Endodermal cell (in vitro differentiated cells): ENCODE measurements around the gene DDX41. TPM values are rescaled to one million over a fixed set of nuclear protein-coding genes. Genes with fewer than 3 reads are reported as not detected.
A peak's percentile ranks its signal among the peaks of the same experiment; 100 is the strongest.

ENCODE experiments used
- DNase-seq: peaks from one replicate; pipeline ENCODE4 v3.0.0-alpha.2; 2017
- H3K27ac ChIP-seq: 2 replicates; pipeline ENCODE4 v1.5.1; 2013; ENCODE audit warnings: mild to moderate bottlenecking, low read depth, low read length, moderate library complexity
- H3K27me3 ChIP-seq: 2 replicates; pipeline ENCODE4 v1.6.1; 2013; ENCODE audit warnings: mild to moderate bottlenecking, low read length, moderate library complexity; ENCODE audit not compliant: insufficient read depth, control insufficient read depth, poor library complexity, severe bottlenecking
- H3K36me3 ChIP-seq: 2 replicates; pipeline ENCODE4 v1.7.0; 2013; ENCODE audit warnings: mild to moderate bottlenecking, low read length, moderate library complexity; ENCODE audit not compliant: control insufficient read depth, insufficient read depth
- H3K4me1 ChIP-seq: one replicate; pipeline ENCODE4 v1.7.0; 2013; ENCODE audit warnings: low read length; ENCODE audit not compliant: control insufficient read depth, insufficient read depth
- H3K4me3 ChIP-seq: 2 replicates; pipeline ENCODE4 v1.5.1; 2013; ENCODE audit warnings: mild to moderate bottlenecking, low read length, moderate library complexity
- H3K9ac ChIP-seq: 2 replicates; pipeline ENCODE4 v1.6.1; 2013; ENCODE audit warnings: mild to moderate bottlenecking, low read length, moderate library complexity; ENCODE audit not compliant: poor library complexity, severe bottlenecking; ENCODE audit errors: extremely low read depth
- H3K9me3 ChIP-seq: 2 replicates; pipeline ENCODE4 v1.6.1; 2013; ENCODE audit warnings: mild to moderate bottlenecking, low read length, moderate library complexity; ENCODE audit not compliant: control insufficient read depth
- H3K27ac Mint-ChIP-seq: 2 replicates; pipeline ENCODE4 v1.8.0; 2020; ENCODE audit warnings: mixed read lengths
- H3K27me3 Mint-ChIP-seq: 2 replicates; pipeline ENCODE4 v1.8.0; 2021; ENCODE audit warnings: mild to moderate bottlenecking, mixed read lengths; ENCODE audit not compliant: insufficient read depth
- H3K36me3 Mint-ChIP-seq: 2 replicates; pipeline ENCODE4 v1.8.0; 2020; ENCODE audit warnings: low read depth, mixed read lengths
- H3K4me1 Mint-ChIP-seq: 2 replicates; pipeline ENCODE4 v1.8.0; 2020; ENCODE audit warnings: mixed read lengths
- H3K4me3 Mint-ChIP-seq: 2 replicates; pipeline ENCODE4 v1.8.0; 2020; ENCODE audit warnings: mild to moderate bottlenecking, moderate library complexity, mixed read lengths
- H3K9me3 Mint-ChIP-seq: 2 replicates; pipeline ENCODE4 v1.8.0; 2020; ENCODE audit warnings: mild to moderate bottlenecking, mixed read lengths
- WGBS, 2 experiments: methylation state at CpG; one replicate each; pipeline versions ENCODE4 v1.1.5 to v1.1.7; 2013; ENCODE audit warnings: missing lambda C conversion rate in 2 of 2, mixed read lengths in 1 of 2; ENCODE audit not compliant: insufficient coverage in 1 of 2, insufficient read length in 1 of 2; 5-methylcytosine and 5-hydroxymethylcytosine counted together
- total RNA-seq, 2 donors: library from RNA; stranded (reverse); fragmentation: NEBNext Ultra II Directional in 1 of 2; extraction: Animal tissue kit (Norgen Biotek cat#: 25700) in 1 of 2; gene quantifications; 2 replicates in 1 of 2; 3 replicates in 1 of 2; pipeline ENCODE4 v1.2.1, GENCODE V29; 2021
- TF ChIP-seq, protein P1 (sequence below): fragments of 200-600 bp; sonication (generic); conservative IDR thresholded peaks from 2 replicates; pipeline ENCODE4 v1.5.0; 2021; ENCODE audit warnings: antibody characterized with exemption, mild to moderate bottlenecking

Gene DDX41
- total RNA-seq, 2 donors from 2014 or later: 115 TPM

DNA sequence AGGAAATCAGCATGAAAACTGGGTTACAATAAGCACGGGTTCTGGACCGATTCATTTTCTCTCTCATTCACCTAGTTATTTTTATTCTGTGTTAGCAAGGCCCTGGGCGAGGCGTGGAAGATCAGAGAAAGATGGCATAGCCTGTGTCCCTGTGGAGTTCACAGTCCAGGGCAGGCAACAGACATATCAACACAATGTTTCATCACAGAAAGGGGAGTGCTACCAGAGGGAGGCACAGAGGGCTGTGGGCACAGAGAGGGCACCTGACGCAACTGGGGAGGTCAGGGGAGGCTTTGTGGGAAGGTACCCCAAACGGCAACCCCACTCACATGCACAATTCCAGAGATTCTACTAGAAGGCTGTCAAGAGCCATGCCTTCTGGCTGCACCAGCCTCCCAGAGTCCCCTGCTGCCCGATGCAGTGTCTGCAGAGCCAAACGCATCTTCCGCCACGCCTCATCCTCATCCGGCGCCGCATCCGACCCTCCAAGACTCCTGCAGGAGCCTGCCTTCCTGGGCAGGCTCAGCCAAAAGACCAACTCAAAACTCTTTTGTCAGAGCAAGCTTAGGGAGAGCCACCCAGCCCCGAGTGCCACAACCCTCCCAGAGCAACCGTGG lies 36.2 kb upstream of the DDX41 start:
- H3K36me3 ChIP-seq: peaks cover 38% of the 10 kb centered on the region
- TF ChIP-seq, protein P1, sequence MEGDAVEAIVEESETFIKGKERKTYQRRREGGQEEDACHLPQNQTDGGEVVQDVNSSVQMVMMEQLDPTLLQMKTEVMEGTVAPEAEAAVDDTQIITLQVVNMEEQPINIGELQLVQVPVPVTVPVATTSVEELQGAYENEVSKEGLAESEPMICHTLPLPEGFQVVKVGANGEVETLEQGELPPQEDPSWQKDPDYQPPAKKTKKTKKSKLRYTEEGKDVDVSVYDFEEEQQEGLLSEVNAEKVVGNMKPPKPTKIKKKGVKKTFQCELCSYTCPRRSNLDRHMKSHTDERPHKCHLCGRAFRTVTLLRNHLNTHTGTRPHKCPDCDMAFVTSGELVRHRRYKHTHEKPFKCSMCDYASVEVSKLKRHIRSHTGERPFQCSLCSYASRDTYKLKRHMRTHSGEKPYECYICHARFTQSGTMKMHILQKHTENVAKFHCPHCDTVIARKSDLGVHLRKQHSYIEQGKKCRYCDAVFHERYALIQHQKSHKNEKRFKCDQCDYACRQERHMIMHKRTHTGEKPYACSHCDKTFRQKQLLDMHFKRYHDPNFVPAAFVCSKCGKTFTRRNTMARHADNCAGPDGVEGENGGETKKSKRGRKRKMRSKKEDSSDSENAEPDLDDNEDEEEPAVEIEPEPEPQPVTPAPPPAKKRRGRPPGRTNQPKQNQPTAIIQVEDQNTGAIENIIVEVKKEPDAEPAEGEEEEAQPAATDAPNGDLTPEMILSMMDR: no peak
- H3K4me1 ChIP-seq: peaks cover 9% of the 10 kb centered on the region
- peak; percentile 53 for DNase-seq
- no peaks in the 10 kb centered on the region for H3K27me3 ChIP-seq
- no peaks in the 10 kb centered on the region for H3K9me3 Mint-ChIP-seq
- H3K27ac Mint-ChIP-seq: peak overlapping the region; percentile 83
- peak overlapping the region; percentile 92 for H3K4me3 ChIP-seq
- peak overlapping the region; percentile 61 for H3K9ac ChIP-seq
- no peaks in the 10 kb centered on the region for H3K9me3 ChIP-seq
- no peaks in the 10 kb centered on the region for H3K27me3 Mint-ChIP-seq
- H3K4me3 Mint-ChIP-seq: peak overlapping the region; percentile 82
- H3K4me1 Mint-ChIP-seq: peaks cover 23% of the 10 kb centered on the region
- H3K27ac ChIP-seq: no peak overlapping the region
- peaks cover 31% of the 10 kb centered on the region for H3K36me3 Mint-ChIP-seq
- 62 to 67% methylated on average over 15 to 16 of the region's 16 CpGs for WGBS, 2 experiments

GRCh38 chr5:177550122-177550521 lies 33.4 kb upstream of the DDX41 start:
- Mint-ChIP-seq H3K27ac (no peak overlapping the region), H3K36me3 (peaks cover 36% of the 10 kb centered on the region), H3K9me3 (no peaks in the 10 kb centered on the region), H3K4me3 (no peak overlapping the region), H3K27me3 (no peaks in the 10 kb centered on the region), H3K4me1 (peaks cover 40% of the 10 kb centered on the region)
- WGBS, 2 experiments: 100% methylated on average over 1 of the region's 1 CpG
- no peak overlapping the region for H3K27ac ChIP-seq
- H3K9ac ChIP-seq: no peak overlapping the region
- no peak for DNase-seq
- no peaks in the 10 kb centered on the region for H3K27me3 ChIP-seq
- H3K9me3 ChIP-seq: no peaks in the 10 kb centered on the region
- H3K36me3 ChIP-seq: peaks cover 46% of the 10 kb centered on the region
- TF ChIP-seq, protein P1: no peak
- H3K4me1 ChIP-seq: peaks cover 18% of the 10 kb centered on the region
- H3K4me3 ChIP-seq: no peak overlapping the region

GRCh38 chr5:177548495-177548894 lies 31.7 kb upstream of the DDX41 start:
- H3K27me3 ChIP-seq: no peaks in the 10 kb centered on the region
- Mint-ChIP-seq H3K4me3 (no peak overlapping the region), H3K9me3 (no peaks in the 10 kb centered on the region), H3K36me3 (peaks cover 36% of the 10 kb centered on the region), H3K27me3 (no peaks in the 10 kb centered on the region), H3K4me1 (peaks cover 42% of the 10 kb centered on the region), H3K27ac (peak overlapping the region; percentile 11)
- no peak overlapping the region for H3K4me3 ChIP-seq
- no peak overlapping the region for H3K9ac ChIP-seq
- DNase-seq: no peak
- H3K27ac ChIP-seq: no peak overlapping the region
- TF ChIP-seq, protein P1: no peak
- H3K36me3 ChIP-seq: peaks cover 58% of the 10 kb centered on the region
- no peaks in the 10 kb centered on the region for H3K9me3 ChIP-seq
- peaks cover 29% of the 10 kb centered on the region for H3K4me1 ChIP-seq
- 71 to 98% methylated on average over 1 of the region's 1 CpG for WGBS, 2 experiments
